ENCODE results near the gene PITX2.

The PITX2 gene

GRCh38 chr4:110622841-110623717 is at the start of gene PITX2:
Gene PITX2, minus strand, starts transcription at chr4:110623077. Its CDS starts 617 bp downstream, at chr4:110622460.
- DNase-seq (ENCODE audit: low read depth in 2 of 2), result peak; percentile 14 to 57

GRCh38 chr4:110671679-110672078 is 48.8 kb upstream of the PITX2 start:
- DNase-seq (ENCODE audit: low read depth in 2 of 2), result no peak

GRCh38 chr4:110669663-110670062 is 46.8 kb upstream of the PITX2 start:
- no peak for DNase-seq (ENCODE audit: low read depth in 2 of 2)

DNA sequence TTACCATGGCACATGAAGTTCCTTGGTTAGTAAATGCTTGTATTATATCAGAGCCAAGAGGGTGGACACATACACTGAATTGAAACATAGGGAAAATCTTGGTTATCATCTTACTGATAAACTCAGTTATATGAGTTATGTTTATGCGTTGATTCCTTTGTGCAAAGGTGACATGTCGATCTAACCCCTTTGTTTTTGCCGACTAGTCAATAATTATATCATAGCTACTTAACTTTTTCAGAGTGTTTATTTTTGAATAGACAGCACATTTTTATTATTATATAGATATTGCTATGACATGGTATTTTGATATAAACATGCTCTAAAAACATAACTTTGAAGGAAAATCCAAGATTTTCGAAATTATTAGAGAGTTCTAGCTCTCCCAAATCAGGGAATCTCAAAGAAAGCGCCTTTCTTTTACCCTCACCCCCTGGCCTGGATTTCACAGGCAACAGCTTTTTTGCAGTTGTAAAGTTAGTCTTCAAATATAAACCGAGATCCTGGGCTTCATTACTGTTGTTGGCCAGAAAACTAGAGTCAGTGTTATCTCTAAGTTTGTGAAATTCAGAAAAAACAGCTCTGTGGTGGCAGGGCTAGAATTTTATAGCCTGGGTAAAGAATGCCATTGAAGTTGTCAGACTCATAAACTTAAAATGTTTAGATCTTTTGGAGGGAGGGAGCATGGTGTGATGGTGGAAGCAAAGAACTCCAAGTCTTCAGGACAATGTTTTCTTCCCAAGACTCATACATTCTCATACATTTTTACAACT is 45.8 kb upstream of the PITX2 start:
- DNase-seq (ENCODE audit: low read depth in 2 of 2), result no peak

GRCh38 chr4:110667670-110668069 is 44.8 kb upstream of the PITX2 start:
- no peak for DNase-seq (ENCODE audit: low read depth in 2 of 2)

DNA sequence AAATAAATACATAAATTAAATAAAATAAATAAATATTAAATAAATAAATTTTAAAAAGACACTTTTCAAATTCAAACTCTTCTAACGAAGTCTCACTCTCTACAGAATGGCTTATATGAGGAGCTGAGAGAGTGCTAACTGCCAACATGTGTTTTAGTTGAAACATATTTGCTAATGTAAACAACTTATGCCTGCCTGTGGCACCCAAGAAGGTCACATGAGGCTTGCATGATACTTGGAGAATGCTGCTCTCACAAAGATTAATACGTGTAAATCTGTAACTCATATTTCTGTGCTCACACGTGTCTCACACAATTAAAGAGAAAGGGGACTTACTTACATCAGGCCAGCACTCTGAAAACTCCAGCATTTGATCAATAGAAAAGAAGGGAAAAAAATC is 43.2 kb upstream of the PITX2 start:
- no peak for DNase-seq (ENCODE audit: low read depth in 2 of 2)

GRCh38 chr4:110663738-110664444 is 41.0 kb upstream of the PITX2 start:
- no peak for DNase-seq (ENCODE audit: low read depth in 2 of 2)

DNA sequence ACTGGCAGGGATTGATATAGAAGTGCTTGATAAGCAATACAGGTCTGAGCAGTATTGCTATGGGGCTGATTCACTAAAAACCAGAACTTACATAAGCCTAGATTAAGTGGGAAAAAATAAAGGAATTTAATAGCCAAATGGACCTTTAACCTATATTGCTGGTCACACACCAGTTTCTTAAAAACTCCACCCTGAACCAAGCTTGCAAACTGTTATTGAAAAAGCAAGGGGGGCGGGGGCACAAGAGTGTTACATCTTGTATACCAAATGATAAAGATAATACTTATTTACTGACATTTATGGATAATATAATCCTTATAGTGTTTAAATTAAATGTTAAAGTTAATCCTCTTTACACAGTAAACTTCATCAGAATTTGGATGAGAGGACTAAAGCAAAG is 40.3 kb upstream of the PITX2 start:
- no peak for DNase-seq (ENCODE audit: low read depth in 2 of 2)

DNA sequence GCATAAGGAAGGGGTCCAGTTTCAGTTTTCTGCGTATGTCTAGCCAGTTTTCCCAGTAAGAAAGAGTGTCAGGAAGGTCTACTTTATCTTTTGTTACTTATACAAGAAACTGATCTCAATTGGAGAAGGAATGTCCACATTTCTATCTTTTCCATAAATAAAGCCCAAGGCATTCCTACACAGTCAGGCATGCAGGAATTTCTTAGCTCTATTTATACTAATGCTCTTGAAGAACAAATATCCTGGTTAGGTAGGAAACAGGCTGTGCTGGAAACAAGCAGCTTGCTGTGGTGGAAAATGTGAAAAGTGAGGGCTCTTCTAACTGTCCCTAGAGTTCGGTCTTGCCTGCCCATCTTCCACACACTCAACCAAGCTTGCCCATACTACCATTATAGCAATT is 37.9 kb upstream of the PITX2 start:
- no peak for DNase-seq (ENCODE audit: low read depth in 2 of 2)

- DNase-seq (ENCODE audit: low read depth in 2 of 2), result no peak
These were observed 31.4 kb upstream of the PITX2 start for GRCh38 chr4:110654254-110654635.

DNA sequence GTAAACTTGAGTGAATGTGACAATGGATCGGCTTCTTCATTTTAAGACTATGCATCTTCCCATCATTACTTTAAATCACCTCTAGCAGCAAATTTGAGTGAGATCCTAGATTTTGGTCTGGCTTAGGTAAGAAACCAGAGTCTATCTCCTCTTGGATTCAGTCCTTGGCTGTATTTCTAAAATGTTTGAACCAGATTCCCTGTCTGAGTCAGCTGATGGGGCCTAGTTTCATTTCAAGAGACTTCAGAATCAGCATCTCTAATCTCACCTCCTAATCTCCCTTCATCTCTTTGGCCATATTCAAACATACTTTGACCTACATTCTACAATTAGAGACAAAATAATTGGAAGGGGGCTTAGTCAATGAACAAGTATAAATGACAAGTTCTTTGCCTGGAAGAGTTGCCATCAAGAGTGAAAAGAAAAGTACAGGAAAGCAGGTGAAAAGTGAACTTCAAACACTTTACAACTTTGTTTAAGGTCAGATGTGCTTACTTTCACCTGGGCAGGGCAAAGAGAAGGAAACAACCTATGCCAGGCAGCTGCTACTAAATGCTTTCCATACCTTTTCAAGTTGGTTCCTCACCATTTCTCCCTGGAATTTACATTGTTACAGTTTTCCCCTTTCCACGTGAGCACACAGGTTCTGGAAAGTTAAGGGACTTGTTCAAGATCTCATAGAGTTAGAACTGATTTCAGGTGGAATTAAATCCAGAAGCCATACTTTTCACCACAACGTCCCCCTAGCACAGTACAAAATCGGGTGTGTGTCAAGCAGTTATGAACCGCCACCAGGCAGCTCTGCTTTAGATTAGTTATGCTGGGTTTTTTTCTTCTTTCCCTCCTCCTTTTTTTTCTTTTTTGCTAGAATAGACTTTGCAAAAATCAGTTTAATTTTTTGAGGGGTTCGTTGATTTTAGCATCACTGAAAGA is 30.7 kb upstream of the PITX2 start:
- no peak for DNase-seq (ENCODE audit: low read depth in 2 of 2)

DNA sequence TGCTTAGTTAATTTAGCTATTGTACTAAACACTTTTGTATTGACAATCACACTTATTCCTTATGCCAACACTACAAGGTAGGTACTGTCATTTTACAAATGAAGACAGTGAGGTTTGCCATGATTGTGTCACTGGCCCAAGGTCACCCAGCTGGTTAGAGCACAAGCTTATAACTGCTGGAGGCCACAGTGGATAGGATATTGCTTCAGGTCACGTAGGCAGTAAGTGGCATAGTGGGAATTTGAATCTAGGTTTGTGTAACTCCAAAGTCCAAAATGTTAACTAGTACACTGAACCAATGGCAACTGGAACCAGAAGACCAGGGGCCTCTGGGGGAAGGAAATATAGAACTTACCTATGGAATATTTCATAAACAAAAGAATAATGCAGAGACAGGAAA is 21.1 kb upstream of the PITX2 start:
- DNase-seq (ENCODE audit: low read depth in 2 of 2), result no peak

- no peak for DNase-seq (ENCODE audit: low read depth in 2 of 2)
These were observed 20.2 kb upstream of the PITX2 start for GRCh38 chr4:110643096-110643495.

DNA sequence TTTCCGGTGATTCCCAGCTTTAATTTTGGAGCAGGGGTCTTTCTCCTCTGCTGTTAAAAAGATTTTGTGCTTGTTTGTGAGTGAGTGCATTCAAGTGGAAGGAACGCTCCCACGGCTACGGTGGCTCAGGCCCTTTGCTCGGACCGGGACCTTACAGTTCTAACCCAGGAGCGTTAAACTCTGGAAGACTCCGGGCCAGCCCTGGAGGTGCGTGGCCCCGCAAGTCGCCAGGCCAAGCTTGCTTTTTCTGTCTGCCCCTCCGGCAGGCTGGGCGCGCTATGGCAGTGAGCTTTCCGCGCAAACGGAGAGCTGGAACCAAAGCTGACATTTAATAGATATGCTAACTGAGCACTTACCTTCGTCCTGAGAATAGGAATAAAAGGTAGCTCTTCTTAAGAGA is 18.3 kb upstream of the PITX2 start:
- DNase-seq (ENCODE audit: low read depth in 2 of 2), result no peak

DNA sequence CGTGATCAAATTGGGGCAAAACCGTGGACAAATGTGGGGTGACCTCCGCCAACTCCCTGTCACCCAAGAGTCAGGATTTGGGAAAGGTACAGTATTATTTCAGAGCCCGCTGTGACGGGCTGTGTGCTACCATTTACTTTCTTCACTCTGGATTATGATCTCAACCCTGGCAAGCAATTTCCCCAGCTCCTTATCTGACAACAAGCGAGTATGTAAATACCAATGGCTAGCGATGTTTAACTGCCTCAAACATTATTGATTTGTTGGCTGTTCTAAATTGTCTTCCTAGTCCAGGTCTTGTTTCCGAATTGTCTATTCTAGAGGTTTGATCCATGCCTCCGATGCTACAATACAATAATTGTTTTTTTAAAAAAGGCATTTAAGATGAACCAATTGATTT is 17.7 kb upstream of the PITX2 start:
- DNase-seq (ENCODE audit: low read depth in 2 of 2), result no peak

DNA sequence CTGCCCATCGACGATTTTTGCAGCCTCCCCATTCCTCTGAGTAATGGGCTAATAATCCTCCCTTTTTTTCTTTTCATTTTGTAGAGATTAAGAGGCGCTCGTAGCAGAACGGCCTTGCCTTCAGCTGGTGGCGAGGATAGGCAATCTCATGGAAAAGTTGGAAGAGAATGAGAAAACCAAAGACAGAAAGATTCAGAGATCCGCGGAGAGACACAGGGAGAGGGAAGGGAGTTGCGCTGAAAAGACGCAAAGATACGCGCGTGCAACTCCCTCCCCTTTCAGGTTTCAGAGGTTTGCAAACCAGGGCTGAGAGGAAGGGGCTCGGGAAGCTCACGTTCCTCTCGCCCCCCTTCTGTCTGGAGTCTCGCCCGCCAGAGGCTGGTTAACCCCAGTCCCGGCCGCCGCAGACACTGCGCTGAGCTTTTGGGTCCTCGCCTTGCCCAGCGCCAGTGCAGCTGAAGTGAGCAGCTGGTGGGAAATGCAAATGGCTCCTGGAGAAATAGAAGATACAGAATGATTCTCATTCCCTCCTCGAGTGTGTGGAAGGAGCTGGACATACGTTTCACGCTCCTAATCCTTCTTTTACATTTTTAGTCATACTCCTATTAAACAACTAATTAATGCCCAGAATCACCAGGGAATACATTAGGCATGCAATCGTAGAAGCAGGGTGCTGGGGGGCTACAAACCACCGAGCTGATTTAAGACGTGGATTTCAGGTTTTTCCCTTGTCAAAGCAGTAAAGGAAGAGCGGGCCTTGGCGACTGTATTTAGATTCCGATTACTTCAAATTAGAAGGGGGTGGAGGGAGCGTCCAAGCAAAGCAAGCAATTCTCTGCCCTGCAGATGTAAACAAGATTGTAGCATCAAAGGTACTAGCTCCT is 16.6 kb upstream of the PITX2 start:
- DNase-seq (ENCODE audit: low read depth in 2 of 2), result no peak

- DNase-seq (ENCODE audit: low read depth in 2 of 2), result no peak
These were observed 15.3 kb upstream of the PITX2 start for GRCh38 chr4:110638089-110638746.

GRCh38 chr4:110637408-110638088 is 14.7 kb upstream of the PITX2 start:
- DNase-seq (ENCODE audit: low read depth in 2 of 2), result no peak
